ENCODE measurements around the gene KIF9.

- TF ChIP-seq CTCF (IDR thresholded peaks at IDR 0.05 in 8 of 11, conservative IDR thresholded peaks at IDR 0.05 in 3 of 11) (no peak), POLR2A (IDR thresholded peaks at IDR 0.05) (no peak)
These were observed 77.7 kb downstream of the KIF9 start for GRCh38 chr3:47204875-47205274.
